HEK293 (cell line): ENCODE results near the gene PPIP5K2.

Experiments used
- CTCF ChIA-PET: fragments of 350-600 bp; formaldehyde crosslinking; extraction: SDS; loops from one replicate; lab custom pipeline; 2021; ENCODE audit warnings: antibody characterized with exemption; lab: Yijun Ruan, JAX
- POLR2A ChIA-PET: fragments of 300-600 bp; formaldehyde crosslinking; extraction: SDS; loops from one replicate; lab custom pipeline; 2020; ENCODE audit warnings: antibody characterized with exemption, inconsistent platforms; lab: Yijun Ruan, JAX
- H3K27ac ChIP-seq: fragments of 200-500 bp; sonication (Bioruptor generic); 2 replicates; pipeline ENCODE4 v1.5.1; 2014; ENCODE audit warnings: low read depth, low read length, control low read depth, inconsistent platforms; ENCODE audit errors: extremely low read depth
- H3K36me3 ChIP-seq, 2 experiments: fragments of 200-500 bp in 1 of 2; sonication (Bioruptor generic) in 1 of 2; 1 replicate in 1 of 2; 2 replicates in 1 of 2; pipeline ENCODE4 v1.5.1; 2014 to 2017; ENCODE audit warnings: inconsistent platforms in 2 of 2, low read length in 2 of 2; ENCODE audit not compliant: control insufficient read depth in 2 of 2, insufficient read depth in 1 of 2
- H3K4me1 ChIP-seq: fragments of 200-500 bp; sonication (Bioruptor generic); 2 replicates; pipeline ENCODE4 v1.5.1; 2014; ENCODE audit warnings: mild to moderate bottlenecking, low read length, inconsistent platforms; ENCODE audit not compliant: control insufficient read depth, insufficient read depth
- H3K4me3 ChIP-seq: 2 replicates; pipeline ENCODE4 v1.5.1; 2011; ENCODE audit warnings: low read depth, mild to moderate bottlenecking, control low read depth, low read length, moderate library complexity
- H3K9me3 ChIP-seq: fragments of 200-500 bp; sonication (Bioruptor generic); 2 replicates; pipeline ENCODE4 v1.5.1; 2014; ENCODE audit warnings: low read depth, low read length, inconsistent platforms; ENCODE audit not compliant: control insufficient read depth, insufficient read depth
- KLF17 ChIP-seq: fragments of 450-650 bp; formaldehyde crosslinking; IDR thresholded peaks from 2 replicates; pipeline ENCODE4 v1.5.1; 2016; ENCODE audit warnings: missing biosample characterization, missing genetic modification characterization
- PRDM4 ChIP-seq: fragments of 450-650 bp; formaldehyde crosslinking; IDR thresholded peaks from 2 replicates; pipeline ENCODE4 v1.5.1; 2017; ENCODE audit warnings: missing biosample characterization, missing genetic modification characterization
- SP7 ChIP-seq: fragments of 450-650 bp; formaldehyde crosslinking; IDR thresholded peaks from 2 replicates; pipeline ENCODE4 v1.5.1; 2016; ENCODE audit warnings: missing biosample characterization, missing genetic modification characterization
- TRIM28 ChIP-seq: IDR thresholded peaks from 2 replicates; pipeline ENCODE4 v1.6.1; 2011; ENCODE audit warnings: low read length, control low read depth, borderline replicate concordance
- YY1 ChIP-seq: fragments of 450-650 bp; formaldehyde crosslinking; IDR thresholded peaks from 2 replicates; pipeline ENCODE4 v1.5.1; 2018; ENCODE audit warnings: missing biosample characterization, missing genetic modification characterization
- ZBTB26 ChIP-seq: fragments of 450-650 bp; formaldehyde crosslinking; optimal IDR thresholded peaks from 2 replicates; pipeline ENCODE3; 2016; ENCODE audit warnings: missing biosample characterization, mild to moderate bottlenecking, missing genetic modification characterization
- ZBTB8A ChIP-seq: fragments of 450-650 bp; formaldehyde crosslinking; IDR thresholded peaks from 2 replicates; pipeline ENCODE4 v1.5.1; 2016; ENCODE audit warnings: missing biosample characterization, missing genetic modification characterization
- ZFP3 ChIP-seq: fragments of 450-650 bp; formaldehyde crosslinking; IDR thresholded peaks from 2 replicates; pipeline ENCODE4 v1.5.1; 2016; ENCODE audit warnings: low read depth, missing biosample characterization, missing genetic modification characterization
- ZNF112 ChIP-seq: fragments of 450-650 bp; formaldehyde crosslinking; IDR thresholded peaks from 2 replicates; pipeline ENCODE4 v1.5.0; 2017; ENCODE audit warnings: missing biosample characterization, missing genetic modification characterization
- ZNF114 ChIP-seq: fragments of 450-650 bp; formaldehyde crosslinking; IDR thresholded peaks from 2 replicates; pipeline ENCODE4 v1.5.0; 2017; ENCODE audit warnings: missing biosample characterization, missing genetic modification characterization
- ZNF148 ChIP-seq: fragments of 450-650 bp; formaldehyde crosslinking; IDR thresholded peaks from 2 replicates; pipeline ENCODE4 v1.5.0; 2017; ENCODE audit warnings: missing biosample characterization, missing genetic modification characterization, borderline replicate concordance
- ZNF169 ChIP-seq: fragments of 450-650 bp; formaldehyde crosslinking; IDR thresholded peaks from 2 replicates; pipeline ENCODE4 v1.5.1; 2016; ENCODE audit warnings: missing biosample characterization, missing genetic modification characterization
- ZNF174 ChIP-seq: fragments of 450-650 bp; formaldehyde crosslinking; IDR thresholded peaks from 2 replicates; pipeline ENCODE4 v1.5.0; 2017; ENCODE audit warnings: missing biosample characterization, mild to moderate bottlenecking, missing genetic modification characterization
- ZNF2 ChIP-seq: fragments of 450-650 bp; formaldehyde crosslinking; IDR thresholded peaks from 2 replicates; pipeline ENCODE4 v1.5.1; 2016; ENCODE audit warnings: missing biosample characterization, missing genetic modification characterization
- ZNF24 ChIP-seq: fragments of 450-650 bp; formaldehyde crosslinking; IDR thresholded peaks from 2 replicates; pipeline ENCODE4 v1.5.1; 2016; ENCODE audit warnings: missing biosample characterization, missing genetic modification characterization
- ZNF324 ChIP-seq: fragments of 450-650 bp; formaldehyde crosslinking; IDR thresholded peaks from 2 replicates; pipeline ENCODE4 v1.5.1; 2016; ENCODE audit warnings: missing biosample characterization, missing genetic modification characterization
- ZNF416 ChIP-seq: fragments of 450-650 bp; formaldehyde crosslinking; IDR thresholded peaks from 2 replicates; pipeline ENCODE4 v1.5.1; 2016; ENCODE audit warnings: missing biosample characterization, missing genetic modification characterization
- ZNF423 ChIP-seq: fragments of 450-650 bp; formaldehyde crosslinking; IDR thresholded peaks from 2 replicates; pipeline ENCODE4 v1.5.1; 2016; ENCODE audit warnings: missing biosample characterization, missing genetic modification characterization
- ZNF48 ChIP-seq: fragments of 450-650 bp; formaldehyde crosslinking; IDR thresholded peaks from 2 replicates; pipeline ENCODE4 v1.5.1; 2016; ENCODE audit warnings: missing biosample characterization, missing genetic modification characterization
- ZNF514 ChIP-seq: fragments of 450-650 bp; formaldehyde crosslinking; IDR thresholded peaks from 2 replicates; pipeline ENCODE4 v1.5.1; 2016; ENCODE audit warnings: missing biosample characterization, missing genetic modification characterization
- ZNF529 ChIP-seq: fragments of 450-650 bp; formaldehyde crosslinking; IDR thresholded peaks from 2 replicates; pipeline ENCODE4 v1.5.1; 2017; ENCODE audit warnings: missing genetic modification characterization, missing biosample characterization; ENCODE audit not compliant: insufficient replicate concordance
- ZNF530 ChIP-seq: fragments of 450-650 bp; formaldehyde crosslinking; IDR thresholded peaks from 2 replicates; pipeline ENCODE4 v1.5.1; 2016; ENCODE audit warnings: low read depth, missing biosample characterization, missing genetic modification characterization
- ZNF660 ChIP-seq: fragments of 450-650 bp; IDR thresholded peaks from 2 replicates; pipeline ENCODE4 v1.5.1; 2018; ENCODE audit warnings: missing biosample characterization, mild to moderate bottlenecking, missing genetic modification characterization
- ZNF664 ChIP-seq: fragments of 450-650 bp; formaldehyde crosslinking; IDR thresholded peaks from 2 replicates; pipeline ENCODE4 v1.5.1; 2016; ENCODE audit warnings: missing biosample characterization, missing genetic modification characterization
- ZNF701 ChIP-seq: fragments of 450-650 bp; formaldehyde crosslinking; IDR thresholded peaks from 2 replicates; pipeline ENCODE4 v1.5.1; 2016; ENCODE audit warnings: missing biosample characterization, missing genetic modification characterization
- ZNF707 ChIP-seq: fragments of 450-650 bp; formaldehyde crosslinking; IDR thresholded peaks from 2 replicates; pipeline ENCODE4 v1.5.1; 2016; ENCODE audit warnings: missing biosample characterization, missing genetic modification characterization
- ZNF76 ChIP-seq: fragments of 450-650 bp; formaldehyde crosslinking; IDR thresholded peaks from 2 replicates; pipeline ENCODE4; 2016; ENCODE audit warnings: low read depth, missing biosample characterization, missing genetic modification characterization, borderline replicate concordance
- ZNF792 ChIP-seq: fragments of 450-650 bp; formaldehyde crosslinking; IDR thresholded peaks from 2 replicates; pipeline ENCODE4 v1.5.1; 2016; ENCODE audit warnings: missing biosample characterization, missing genetic modification characterization
- ZNF843 ChIP-seq: fragments of 450-650 bp; formaldehyde crosslinking; IDR thresholded peaks from 2 replicates; pipeline ENCODE4 v1.5.1; 2016; ENCODE audit warnings: missing biosample characterization, missing genetic modification characterization

Gene PPIP5K2

GRCh38 chr5:103208460-103208859 lies 88.4 kb downstream of the PPIP5K2 start:
- POLR2A ChIA-PET = no interaction called here
- no peaks in the 10 kb centered on the region for H3K9me3 ChIP-seq
- H3K27ac ChIP-seq = no peak overlapping the region
- CTCF ChIA-PET = interaction anchor here (1.0 kb wide), 1 partner anchor 16 kb away, joined by 6 read pairs; no protein-coding TSS in a partner anchor
- no peak for TF ChIP-seq ZNF169 (tag by site-specific recombination)
- no peak for TF ChIP-seq ZNF324 (tag by site-specific recombination)
- no peak for TF ChIP-seq ZNF148 (tag by site-specific recombination)
- TF ChIP-seq ZNF843 (tag by site-specific recombination) = no peak
- no peak for TF ChIP-seq ZNF76 (tag by site-specific recombination)
- TF ChIP-seq ZNF660 (tag by site-specific recombination) = no peak
- no peak for TF ChIP-seq YY1
- no peak for TF ChIP-seq ZBTB8A (tag by site-specific recombination)
- TF ChIP-seq ZNF530 (tag by site-specific recombination) = no peak
- no peak for TF ChIP-seq ZNF707 (tag by site-specific recombination)
- TF ChIP-seq KLF17 (tag by site-specific recombination) = no peak
- no peak for TF ChIP-seq ZNF792 (tag by site-specific recombination)
- no peak for TF ChIP-seq ZNF24
- TF ChIP-seq ZNF114 (tag by site-specific recombination) = no peak
- TF ChIP-seq ZBTB26 (tag by site-specific recombination) = no peak
- TF ChIP-seq, all 188 proteins: peak for 0
- Histone ChIP-seq H3K4me1 (no peaks in the 10 kb centered on the region), H3K36me3 (no peaks in the 10 kb centered on the region), H3K4me3 (no peak overlapping the region)

GRCh38 chr5:103209065-103209464 lies 89.0 kb downstream of the PPIP5K2 start:
- Histone ChIP-seq H3K9me3 (no peaks in the 10 kb centered on the region), H3K4me3 (no peak overlapping the region), H3K27ac (no peak overlapping the region), H3K36me3 (no peaks in the 10 kb centered on the region), H3K4me1 (no peaks in the 10 kb centered on the region)
- CTCF ChIA-PET = interaction anchor here (1.0 kb wide), 1 partner anchor 16 kb away, joined by 6 read pairs; no protein-coding TSS in a partner anchor
- POLR2A ChIA-PET = no interaction called here
- TF ChIP-seq ZNF416 (tag by site-specific recombination) (no peak), ZNF529 (no peak), ZNF112 (tag by site-specific recombination) (no peak), ZBTB26 (tag by site-specific recombination) (no peak), ZNF2 (tag by site-specific recombination) (no peak), ZFP3 (tag by site-specific recombination) (no peak), ZNF174 (tag by site-specific recombination) (no peak), SP7 (tag by site-specific recombination) (no peak), TRIM28 (no peak), ZNF792 (tag by site-specific recombination) (no peak), ZNF701 (tag by site-specific recombination) (no peak), ZNF664 (no peak), ZNF423 (tag by site-specific recombination) (no peak), ZNF514 (tag by site-specific recombination) (no peak), ZNF114 (tag by site-specific recombination) (no peak), PRDM4 (tag by site-specific recombination) (no peak), ZNF48 (tag by site-specific recombination) (no peak)
- TF ChIP-seq, all 188 proteins: peak for 0
